Measurements from ENCODE around the gene PIEZO2. TPM values are rescaled to one million over a fixed set of nuclear protein-coding genes. Genes with fewer than 3 reads are reported as not detected.

PIEZO2 gene
- total RNA-seq, 1 experiment from 2014 or later: 0.57 TPM

DNA sequence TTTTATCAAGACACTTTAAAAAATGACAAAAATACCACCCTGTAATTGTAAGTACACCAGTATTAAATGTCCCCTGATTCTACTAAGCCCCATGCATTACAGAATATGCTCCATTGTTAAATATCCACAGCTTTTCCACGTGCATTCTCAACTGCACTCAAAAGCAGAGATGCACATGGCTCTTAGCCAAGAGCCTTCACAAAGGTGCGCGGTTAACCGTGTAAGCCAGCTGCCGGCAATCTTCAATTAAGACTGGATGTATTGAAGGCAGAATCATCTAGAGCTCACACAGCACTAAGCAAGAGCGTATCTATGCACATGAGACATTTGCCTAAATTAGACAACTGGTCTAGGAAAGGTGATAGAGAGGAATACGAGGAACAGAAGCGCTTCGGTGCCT lies 345.2 kb downstream of the PIEZO2 start:
- TF ChIP-seq TCF7L2 (IDR thresholded peaks at IDR 0.05; ENCODE audit: low read depth, low read length): no peak
- no peak for TF ChIP-seq SIN3A (IDR thresholded peaks at IDR 0.05; ENCODE audit: borderline replicate concordance, insufficient read depth, low read depth, low read length)
- TF ChIP-seq, protein P1, sequence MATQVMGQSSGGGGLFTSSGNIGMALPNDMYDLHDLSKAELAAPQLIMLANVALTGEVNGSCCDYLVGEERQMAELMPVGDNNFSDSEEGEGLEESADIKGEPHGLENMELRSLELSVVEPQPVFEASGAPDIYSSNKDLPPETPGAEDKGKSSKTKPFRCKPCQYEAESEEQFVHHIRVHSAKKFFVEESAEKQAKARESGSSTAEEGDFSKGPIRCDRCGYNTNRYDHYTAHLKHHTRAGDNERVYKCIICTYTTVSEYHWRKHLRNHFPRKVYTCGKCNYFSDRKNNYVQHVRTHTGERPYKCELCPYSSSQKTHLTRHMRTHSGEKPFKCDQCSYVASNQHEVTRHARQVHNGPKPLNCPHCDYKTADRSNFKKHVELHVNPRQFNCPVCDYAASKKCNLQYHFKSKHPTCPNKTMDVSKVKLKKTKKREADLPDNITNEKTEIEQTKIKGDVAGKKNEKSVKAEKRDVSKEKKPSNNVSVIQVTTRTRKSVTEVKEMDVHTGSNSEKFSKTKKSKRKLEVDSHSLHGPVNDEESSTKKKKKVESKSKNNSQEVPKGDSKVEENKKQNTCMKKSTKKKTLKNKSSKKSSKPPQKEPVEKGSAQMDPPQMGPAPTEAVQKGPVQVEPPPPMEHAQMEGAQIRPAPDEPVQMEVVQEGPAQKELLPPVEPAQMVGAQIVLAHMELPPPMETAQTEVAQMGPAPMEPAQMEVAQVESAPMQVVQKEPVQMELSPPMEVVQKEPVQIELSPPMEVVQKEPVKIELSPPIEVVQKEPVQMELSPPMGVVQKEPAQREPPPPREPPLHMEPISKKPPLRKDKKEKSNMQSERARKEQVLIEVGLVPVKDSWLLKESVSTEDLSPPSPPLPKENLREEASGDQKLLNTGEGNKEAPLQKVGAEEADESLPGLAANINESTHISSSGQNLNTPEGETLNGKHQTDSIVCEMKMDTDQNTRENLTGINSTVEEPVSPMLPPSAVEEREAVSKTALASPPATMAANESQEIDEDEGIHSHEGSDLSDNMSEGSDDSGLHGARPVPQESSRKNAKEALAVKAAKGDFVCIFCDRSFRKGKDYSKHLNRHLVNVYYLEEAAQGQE (IDR thresholded peaks at IDR 0.05; ENCODE audit: insufficient read depth in 1 of 2, low read depth in 2 of 2, low read length in 1 of 2): no peak
- TF ChIP-seq, protein P2, sequence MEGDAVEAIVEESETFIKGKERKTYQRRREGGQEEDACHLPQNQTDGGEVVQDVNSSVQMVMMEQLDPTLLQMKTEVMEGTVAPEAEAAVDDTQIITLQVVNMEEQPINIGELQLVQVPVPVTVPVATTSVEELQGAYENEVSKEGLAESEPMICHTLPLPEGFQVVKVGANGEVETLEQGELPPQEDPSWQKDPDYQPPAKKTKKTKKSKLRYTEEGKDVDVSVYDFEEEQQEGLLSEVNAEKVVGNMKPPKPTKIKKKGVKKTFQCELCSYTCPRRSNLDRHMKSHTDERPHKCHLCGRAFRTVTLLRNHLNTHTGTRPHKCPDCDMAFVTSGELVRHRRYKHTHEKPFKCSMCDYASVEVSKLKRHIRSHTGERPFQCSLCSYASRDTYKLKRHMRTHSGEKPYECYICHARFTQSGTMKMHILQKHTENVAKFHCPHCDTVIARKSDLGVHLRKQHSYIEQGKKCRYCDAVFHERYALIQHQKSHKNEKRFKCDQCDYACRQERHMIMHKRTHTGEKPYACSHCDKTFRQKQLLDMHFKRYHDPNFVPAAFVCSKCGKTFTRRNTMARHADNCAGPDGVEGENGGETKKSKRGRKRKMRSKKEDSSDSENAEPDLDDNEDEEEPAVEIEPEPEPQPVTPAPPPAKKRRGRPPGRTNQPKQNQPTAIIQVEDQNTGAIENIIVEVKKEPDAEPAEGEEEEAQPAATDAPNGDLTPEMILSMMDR (IDR thresholded peaks at IDR 0.05): no peak
- TF ChIP-seq POLR2AphosphoS5 (IDR thresholded peaks at IDR 0.05; ENCODE audit: low read depth, low read length): no peak
- Histone ChIP-seq H3K27ac (ENCODE audit: low read length) (no peak overlapping the region), H3K36me3 (ENCODE audit: control insufficient read depth, insufficient read depth, low read length) (no peaks in the 10 kb centered on the region), H3K9me3 (ENCODE audit: control insufficient read depth, insufficient read depth, low read depth, low read length) (no peaks in the 10 kb centered on the region), H3K27me3 (ENCODE audit: control insufficient read depth, insufficient read depth, low read length) (no peaks in the 10 kb centered on the region), H3K4me1 (ENCODE audit: control insufficient read depth, insufficient read depth, low read length) (no peaks in the 10 kb centered on the region), H3K4me3 (ENCODE audit: low read depth in 2 of 2, low read length in 2 of 2) (no peak overlapping the region)
- no peak for ATAC-seq
- no TSS peak for BruUV-seq (replicated peaks)
- ChIA-PET CTCF (no interaction called here), POLR2A (no interaction called here)
- DNase-seq (ENCODE audit: low read depth, low spot score): no peak
- intact Hi-C loops (cut with micrococcal nuclease; ENCODE audit: unreplicated experiment): no loop called here
- in situ Hi-C loops (cut with HindIII; ENCODE audit: low pct_unique_long_range_greater_than_20kb, low sequenced_read_pairs): no loop called here

DNA sequence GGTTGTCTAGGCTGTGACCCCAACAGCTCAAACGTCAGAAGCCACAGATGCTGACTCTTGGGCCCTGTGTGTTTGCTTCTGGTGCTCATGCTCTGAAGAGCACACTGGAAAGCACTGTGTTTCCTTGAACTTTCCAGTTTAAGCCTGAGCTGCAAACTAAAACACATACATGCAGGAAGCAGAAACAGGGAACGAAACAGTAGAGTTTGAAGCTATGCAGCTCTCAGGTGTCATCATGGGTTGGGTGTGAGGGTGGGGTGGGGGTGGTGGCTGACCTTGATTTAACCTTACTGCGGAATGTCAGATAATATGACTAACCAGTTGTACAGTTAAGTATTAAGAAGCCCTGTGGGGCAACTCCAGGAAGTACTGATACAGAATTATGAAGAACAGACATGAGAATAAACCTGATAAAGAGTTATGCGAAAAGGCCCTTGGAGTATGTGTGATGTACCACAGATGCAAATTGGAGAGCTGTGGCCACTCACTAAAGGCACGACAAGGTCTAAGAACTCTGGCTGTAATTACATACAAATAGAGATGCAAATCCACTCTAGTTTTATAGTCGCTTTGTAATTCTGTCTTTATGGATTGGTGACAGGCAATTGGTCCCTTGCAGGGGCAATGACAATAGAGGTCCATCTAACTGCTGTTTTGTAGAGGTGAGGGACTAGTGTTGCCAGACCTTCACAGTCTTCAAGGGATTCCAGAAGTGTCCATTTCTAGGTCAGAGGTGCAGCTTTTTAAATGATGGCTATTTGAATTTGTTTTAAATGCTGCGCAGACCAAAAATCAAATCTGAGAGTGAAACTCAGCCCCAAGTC lies 350.4 kb downstream of the PIEZO2 start:
- POLR2A ChIA-PET: no interaction called here
- Histone ChIP-seq H3K9me3 (ENCODE audit: control insufficient read depth, insufficient read depth, low read depth, low read length) (no peaks in the 10 kb centered on the region), H3K4me1 (ENCODE audit: control insufficient read depth, insufficient read depth, low read length) (no peaks in the 10 kb centered on the region), H3K27ac (ENCODE audit: low read length) (no peak overlapping the region), H3K36me3 (ENCODE audit: control insufficient read depth, insufficient read depth, low read length) (no peaks in the 10 kb centered on the region), H3K4me3 (ENCODE audit: low read depth in 2 of 2, low read length in 2 of 2) (no peak overlapping the region), H3K27me3 (ENCODE audit: control insufficient read depth, insufficient read depth, low read length) (no peaks in the 10 kb centered on the region)
- CTCF ChIA-PET: no interaction called here
- intact Hi-C loops (cut with micrococcal nuclease; ENCODE audit: unreplicated experiment) (no loop called here), in situ Hi-C loops (cut with HindIII; ENCODE audit: low pct_unique_long_range_greater_than_20kb, low sequenced_read_pairs) (no loop called here)
- TF ChIP-seq, protein P1 (IDR thresholded peaks at IDR 0.05; ENCODE audit: insufficient read depth in 1 of 2, low read depth in 2 of 2, low read length in 1 of 2): no peak
- TF ChIP-seq TCF7L2 (IDR thresholded peaks at IDR 0.05; ENCODE audit: low read depth, low read length): no peak
- no peak for TF ChIP-seq POLR2AphosphoS5 (IDR thresholded peaks at IDR 0.05; ENCODE audit: low read depth, low read length)
- no peak for TF ChIP-seq SIN3A (IDR thresholded peaks at IDR 0.05; ENCODE audit: borderline replicate concordance, insufficient read depth, low read depth, low read length)
- TF ChIP-seq, protein P2 (IDR thresholded peaks at IDR 0.05): no peak
- ATAC-seq (no peak), DNase-seq (ENCODE audit: low read depth, low spot score) (no peak)
- BruUV-seq (replicated peaks): no TSS peak

Data from Panc1 (cell line).